ENCODE measurements around the gene BRD4. TPM values are rescaled to one million over a fixed set of nuclear protein-coding genes. Genes with fewer than 3 reads are reported as not detected.

The BRD4 gene
- total and polyA plus RNA-seq, 2 donors: 7.6 to 26.0 TPM

DNA sequence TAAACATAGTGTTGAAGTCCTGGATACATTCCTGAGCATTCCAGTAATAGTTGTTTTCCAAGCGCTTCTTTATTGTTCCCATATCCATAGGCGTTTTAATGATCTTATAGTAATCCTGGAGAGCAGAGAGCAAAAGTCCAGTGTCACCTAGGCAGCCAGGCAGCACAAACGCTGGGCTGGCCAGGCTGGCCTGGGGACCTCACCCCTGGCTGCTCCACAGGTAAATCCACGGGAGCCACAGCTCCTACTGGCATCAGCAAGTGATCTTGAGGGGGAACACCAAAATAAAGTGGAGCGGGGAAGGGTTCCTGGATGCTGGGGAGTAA, 63.4 kb downstream of the BRD4 start:
- 98% methylated on average over 5 of the region's 5 CpGs for WGBS
- no peak overlapping the region for H3K4me3 ChIP-seq (ENCODE audit: low read length in 2 of 2)
- DNase-seq (ENCODE audit: low read depth in 6 of 9, low spot score in 9 of 9): no peak
- no peak overlapping the region for H3K27ac ChIP-seq (ENCODE audit: low read depth in 1 of 2, low read length in 1 of 2)
- H3K9me3 ChIP-seq (ENCODE audit: control insufficient read depth in 2 of 2, insufficient read depth in 1 of 2, low read length in 1 of 2): no peaks in the 10 kb centered on the region
- no peaks in the 10 kb centered on the region for H3K27me3 ChIP-seq (ENCODE audit: control insufficient read depth in 2 of 2, insufficient read depth in 1 of 2, low read length in 1 of 2)
- no peaks in the 10 kb centered on the region for H3K4me1 ChIP-seq (ENCODE audit: control insufficient read depth in 2 of 2, insufficient read depth in 2 of 2, low read length in 2 of 2)
- peaks cover 92 to 94% of the 10 kb centered on the region in 2 donors for H3K36me3 ChIP-seq (ENCODE audit: control insufficient read depth in 2 of 2, insufficient read depth in 2 of 2, low read length in 1 of 2)

DNA sequence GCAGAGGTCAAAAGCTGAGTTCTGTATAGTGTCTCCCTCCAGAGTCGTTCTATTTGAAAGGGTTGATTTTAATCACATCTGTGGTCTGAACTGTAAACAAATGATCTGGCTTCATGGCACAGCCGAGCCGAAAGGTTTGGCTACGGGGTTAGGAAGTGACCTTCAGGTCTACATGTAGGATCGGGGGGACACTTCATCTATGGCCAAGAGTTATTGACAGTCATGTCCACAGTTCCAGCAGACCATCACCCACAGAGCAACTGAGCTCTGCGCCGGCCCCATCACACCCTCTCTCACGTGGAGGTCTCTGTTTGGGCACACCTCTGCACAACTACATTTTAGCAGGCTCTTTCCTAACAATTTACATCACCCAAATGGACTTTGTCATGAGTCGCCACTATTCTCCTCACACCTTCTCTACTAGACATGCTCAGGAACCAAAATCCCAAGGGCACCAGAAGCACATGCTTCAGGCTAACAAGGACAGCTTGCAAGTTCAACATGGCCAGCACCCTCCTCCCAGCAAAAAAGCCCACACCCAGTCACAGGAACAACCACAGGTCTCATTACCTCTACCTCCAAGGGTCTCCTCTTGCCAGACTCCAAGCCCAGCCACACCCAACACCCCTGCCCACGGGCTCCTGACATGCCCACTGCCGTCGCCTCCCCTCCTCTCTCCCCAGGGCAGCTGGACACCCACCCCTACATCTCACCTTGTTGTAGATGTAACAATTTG, 64.0 kb downstream of the BRD4 start:
- no peaks in the 10 kb centered on the region for H3K9me3 ChIP-seq (ENCODE audit: control insufficient read depth in 2 of 2, insufficient read depth in 1 of 2, low read length in 1 of 2)
- WGBS: 96% methylated on average over 12 of the region's 12 CpGs
- no peak overlapping the region for H3K27ac ChIP-seq (ENCODE audit: low read depth in 1 of 2, low read length in 1 of 2)
- peaks cover 96 to 97% of the 10 kb centered on the region in 2 donors for H3K36me3 ChIP-seq (ENCODE audit: control insufficient read depth in 2 of 2, insufficient read depth in 2 of 2, low read length in 1 of 2)
- H3K4me3 ChIP-seq (ENCODE audit: low read length in 2 of 2): no peak overlapping the region
- H3K4me1 ChIP-seq (ENCODE audit: control insufficient read depth in 2 of 2, insufficient read depth in 2 of 2, low read length in 2 of 2): no peaks in the 10 kb centered on the region
- no peaks in the 10 kb centered on the region for H3K27me3 ChIP-seq (ENCODE audit: control insufficient read depth in 2 of 2, insufficient read depth in 1 of 2, low read length in 1 of 2)
- no peak for DNase-seq (ENCODE audit: low read depth in 6 of 9, low spot score in 9 of 9)

- Histone ChIP-seq H3K9me3 (ENCODE audit: control insufficient read depth in 2 of 2, insufficient read depth in 1 of 2, low read length in 1 of 2) (no peaks in the 10 kb centered on the region), H3K27ac (ENCODE audit: low read depth in 1 of 2, low read length in 1 of 2) (no peak overlapping the region), H3K4me3 (ENCODE audit: low read length in 2 of 2) (no peak overlapping the region), H3K27me3 (ENCODE audit: control insufficient read depth in 2 of 2, insufficient read depth in 1 of 2, low read length in 1 of 2) (no peaks in the 10 kb centered on the region), H3K36me3 (ENCODE audit: control insufficient read depth in 2 of 2, insufficient read depth in 2 of 2, low read length in 1 of 2) (peaks cover 96% of the 10 kb centered on the region in 2 donors), H3K4me1 (ENCODE audit: control insufficient read depth in 2 of 2, insufficient read depth in 2 of 2, low read length in 2 of 2) (no peaks in the 10 kb centered on the region)
- DNase-seq (ENCODE audit: low read depth in 6 of 9, low spot score in 9 of 9): no peak
- WGBS: 96% methylated on average over 1 of the region's 1 CpG
Observed at GRCh38 chr19:15266683-15267082, 65.7 kb downstream of the BRD4 start.

DNA sequence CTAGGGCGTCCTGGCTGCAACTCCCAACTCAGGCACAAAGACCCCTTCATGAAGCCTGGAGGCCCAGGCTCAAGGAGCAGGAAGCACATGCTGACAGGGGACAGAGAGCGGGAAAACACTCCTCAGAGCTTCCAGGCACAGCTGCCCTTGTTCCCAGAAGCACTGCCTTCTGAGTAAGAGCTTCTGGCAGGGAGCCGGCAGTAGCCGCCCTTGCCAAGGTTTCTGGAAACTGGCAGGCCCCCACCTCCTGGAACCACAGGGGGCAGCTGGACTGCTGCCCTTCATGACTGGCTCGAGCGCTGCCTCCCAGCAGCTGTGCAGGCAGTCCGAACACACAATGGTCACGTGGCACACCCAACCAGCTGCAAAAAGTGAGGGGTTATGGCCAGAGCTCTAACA, 66.5 kb downstream of the BRD4 start:
- DNase-seq (ENCODE audit: low read depth in 6 of 9, low spot score in 9 of 9): no peak
- no peaks in the 10 kb centered on the region for H3K27me3 ChIP-seq (ENCODE audit: control insufficient read depth in 2 of 2, insufficient read depth in 1 of 2, low read length in 1 of 2)
- WGBS: 93% methylated on average over 8 of the region's 8 CpGs
- peaks cover 92 to 94% of the 10 kb centered on the region in 2 donors for H3K36me3 ChIP-seq (ENCODE audit: control insufficient read depth in 2 of 2, insufficient read depth in 2 of 2, low read length in 1 of 2)
- peak overlapping the region; percentile 26 to 68 for H3K27ac ChIP-seq (ENCODE audit: low read depth in 1 of 2, low read length in 1 of 2)
- no peak overlapping the region for H3K4me3 ChIP-seq (ENCODE audit: low read length in 2 of 2)
- H3K4me1 ChIP-seq (ENCODE audit: control insufficient read depth in 2 of 2, insufficient read depth in 2 of 2, low read length in 2 of 2): no peaks in the 10 kb centered on the region
- H3K9me3 ChIP-seq (ENCODE audit: control insufficient read depth in 2 of 2, insufficient read depth in 1 of 2, low read length in 1 of 2): no peaks in the 10 kb centered on the region

DNA sequence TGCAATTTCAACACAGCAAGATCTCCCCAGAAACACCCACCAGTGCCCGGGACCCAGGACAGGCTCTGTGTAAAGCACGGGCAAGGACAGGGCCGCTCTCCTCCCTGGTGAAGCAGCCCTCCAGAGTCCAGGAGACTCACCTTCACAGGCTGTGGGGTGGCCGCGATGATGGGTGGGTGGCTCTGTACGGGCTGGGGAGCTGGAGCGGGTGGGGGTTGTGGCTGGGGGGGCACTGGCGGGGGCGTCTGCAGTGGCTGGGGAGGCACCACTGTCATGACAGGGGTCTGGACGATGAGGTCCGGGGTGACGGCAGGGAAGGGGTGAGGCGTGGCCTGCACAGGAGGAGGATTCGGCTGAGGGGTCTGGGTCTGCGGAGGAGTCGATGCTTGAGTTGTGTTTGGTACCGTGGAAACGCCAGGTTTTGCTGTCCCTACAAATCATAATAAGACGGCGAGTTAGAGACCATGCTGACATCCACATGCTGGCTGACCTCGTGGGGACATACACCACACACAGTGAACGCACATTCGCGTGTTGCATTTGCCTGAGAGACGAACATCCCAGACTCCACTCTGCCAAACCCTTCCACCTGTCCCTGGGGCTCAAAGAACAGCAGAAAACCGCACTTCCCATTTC, 67.0 kb downstream of the BRD4 start:
- H3K4me3 ChIP-seq (ENCODE audit: low read length in 2 of 2): no peak overlapping the region

GRCh38 chr19:15264933-15265206, 67.5 kb downstream of the BRD4 start:
- no peaks in the 10 kb centered on the region for H3K27me3 ChIP-seq (ENCODE audit: control insufficient read depth in 2 of 2, insufficient read depth in 1 of 2, low read length in 1 of 2)
- no peak overlapping the region for H3K4me3 ChIP-seq (ENCODE audit: low read length in 2 of 2)
- no peaks in the 10 kb centered on the region for H3K9me3 ChIP-seq (ENCODE audit: control insufficient read depth in 2 of 2, insufficient read depth in 1 of 2, low read length in 1 of 2)
- H3K36me3 ChIP-seq (ENCODE audit: control insufficient read depth in 2 of 2, insufficient read depth in 2 of 2, low read length in 1 of 2): peaks cover 89 to 94% of the 10 kb centered on the region in 2 donors
- no peak for DNase-seq (ENCODE audit: low read depth in 6 of 9, low spot score in 9 of 9)
- WGBS: 95% methylated on average over 1 of the region's 1 CpG
- no peaks in the 10 kb centered on the region for H3K4me1 ChIP-seq (ENCODE audit: control insufficient read depth in 2 of 2, insufficient read depth in 2 of 2, low read length in 2 of 2)
- no peak overlapping the region for H3K27ac ChIP-seq (ENCODE audit: low read depth in 1 of 2, low read length in 1 of 2)

More for the DNA sequence above, 67.0 kb downstream of the BRD4 start:
- no peak for DNase-seq (ENCODE audit: low read depth in 6 of 9, low spot score in 9 of 9)
- no peaks in the 10 kb centered on the region for H3K4me1 ChIP-seq (ENCODE audit: control insufficient read depth in 2 of 2, insufficient read depth in 2 of 2, low read length in 2 of 2)
- H3K27ac ChIP-seq (ENCODE audit: low read depth in 1 of 2, low read length in 1 of 2): peak overlapping the region; percentile 26 to 68
- peaks cover 90 to 94% of the 10 kb centered on the region in 2 donors for H3K36me3 ChIP-seq (ENCODE audit: control insufficient read depth in 2 of 2, insufficient read depth in 2 of 2, low read length in 1 of 2)
- 96% methylated on average over 26 of the region's 26 CpGs for WGBS
- H3K9me3 ChIP-seq (ENCODE audit: control insufficient read depth in 2 of 2, insufficient read depth in 1 of 2, low read length in 1 of 2): no peaks in the 10 kb centered on the region
- no peaks in the 10 kb centered on the region for H3K27me3 ChIP-seq (ENCODE audit: control insufficient read depth in 2 of 2, insufficient read depth in 1 of 2, low read length in 1 of 2)

- WGBS: 89% methylated on average over 28 of the region's 28 CpGs
- Histone ChIP-seq H3K9me3 (ENCODE audit: control insufficient read depth in 2 of 2, insufficient read depth in 1 of 2, low read length in 1 of 2) (no peaks in the 10 kb centered on the region), H3K4me1 (ENCODE audit: control insufficient read depth in 2 of 2, insufficient read depth in 2 of 2, low read length in 2 of 2) (no peaks in the 10 kb centered on the region), H3K4me3 (ENCODE audit: low read length in 2 of 2) (no peak overlapping the region), H3K27ac (ENCODE audit: low read depth in 1 of 2, low read length in 1 of 2) (no peak overlapping the region), H3K27me3 (ENCODE audit: control insufficient read depth in 2 of 2, insufficient read depth in 1 of 2, low read length in 1 of 2) (no peaks in the 10 kb centered on the region), H3K36me3 (ENCODE audit: control insufficient read depth in 2 of 2, insufficient read depth in 2 of 2, low read length in 1 of 2) (peaks cover 92 to 94% of the 10 kb centered on the region in 2 donors)
- DNase-seq (ENCODE audit: low read depth in 6 of 9, low spot score in 9 of 9): peak in 8 of 9 donors; percentile 34 to 77 (median 52)
Observed at GRCh38 chr19:15264061-15264932, 68.0 kb downstream of the BRD4 start.

DNA sequence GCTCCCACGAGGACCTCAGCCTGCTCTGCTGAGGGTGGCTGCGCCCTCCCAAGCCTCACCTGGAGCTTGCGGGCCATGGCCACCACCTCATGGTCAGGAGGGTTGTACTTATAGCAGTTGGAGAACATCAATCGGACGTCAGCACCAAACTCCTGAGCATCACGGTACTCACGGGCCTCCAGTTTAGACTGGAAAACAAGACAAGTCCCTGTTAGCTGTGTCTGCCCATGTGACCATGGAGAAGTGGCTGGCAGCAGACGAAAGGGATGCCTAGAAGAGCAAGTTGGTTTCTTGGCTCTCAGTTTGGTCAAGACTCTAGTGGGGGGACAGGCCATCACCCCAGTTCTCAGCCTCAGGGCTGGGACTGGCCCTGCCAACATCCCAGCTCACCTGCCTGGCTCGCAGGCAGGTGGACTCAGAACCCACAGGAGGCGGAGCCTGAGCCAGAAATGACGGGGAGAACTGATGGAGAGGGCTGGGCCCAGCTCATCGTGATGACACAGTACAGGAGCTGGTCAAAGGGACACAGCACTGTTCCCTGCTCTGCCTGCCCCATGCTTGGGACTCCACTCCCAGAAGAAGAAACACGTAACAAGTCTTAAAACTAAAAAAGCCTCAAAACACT, 68.9 kb downstream of the BRD4 start:
- Histone ChIP-seq H3K27ac (ENCODE audit: low read depth in 1 of 2, low read length in 1 of 2) (no peak overlapping the region), H3K27me3 (ENCODE audit: control insufficient read depth in 2 of 2, insufficient read depth in 1 of 2, low read length in 1 of 2) (no peaks in the 10 kb centered on the region), H3K36me3 (ENCODE audit: control insufficient read depth in 2 of 2, insufficient read depth in 2 of 2, low read length in 1 of 2) (peaks cover 93 to 95% of the 10 kb centered on the region in 2 donors), H3K9me3 (ENCODE audit: control insufficient read depth in 2 of 2, insufficient read depth in 1 of 2, low read length in 1 of 2) (no peaks in the 10 kb centered on the region), H3K4me1 (ENCODE audit: control insufficient read depth in 2 of 2, insufficient read depth in 2 of 2, low read length in 2 of 2) (no peaks in the 10 kb centered on the region), H3K4me3 (ENCODE audit: low read length in 2 of 2) (no peak overlapping the region)
- WGBS: 97% methylated on average over 13 of the region's 13 CpGs
- DNase-seq (ENCODE audit: low read depth in 6 of 9, low spot score in 9 of 9): no peak

DNA sequence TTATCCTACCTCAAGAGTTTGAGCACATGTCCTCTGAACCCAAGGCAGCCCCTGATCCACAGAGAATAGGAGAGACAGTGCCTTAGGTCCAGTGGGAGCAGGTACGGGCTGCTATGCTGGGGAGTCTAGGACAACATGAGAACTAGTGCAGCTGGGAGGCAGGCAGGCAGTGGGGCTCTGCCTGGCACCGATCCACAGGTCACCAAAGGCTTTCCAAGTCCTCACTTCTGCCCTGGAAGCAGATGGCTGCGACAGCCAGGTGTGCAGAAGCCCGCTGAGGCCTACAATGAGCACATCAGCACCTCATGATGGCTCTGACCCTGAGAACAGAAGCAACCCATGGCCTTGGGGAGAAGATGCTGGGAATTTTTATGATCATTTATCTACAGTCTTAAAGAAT, 70.3 kb downstream of the BRD4 start:
- DNase-seq (ENCODE audit: low read depth in 6 of 9, low spot score in 9 of 9): no peak
- WGBS: 97% methylated on average over 4 of the region's 4 CpGs
- Histone ChIP-seq H3K27me3 (ENCODE audit: control insufficient read depth in 2 of 2, insufficient read depth in 1 of 2, low read length in 1 of 2) (no peaks in the 10 kb centered on the region), H3K4me1 (ENCODE audit: control insufficient read depth in 2 of 2, insufficient read depth in 2 of 2, low read length in 2 of 2) (no peaks in the 10 kb centered on the region), H3K9me3 (ENCODE audit: control insufficient read depth in 2 of 2, insufficient read depth in 1 of 2, low read length in 1 of 2) (no peaks in the 10 kb centered on the region), H3K27ac (ENCODE audit: low read depth in 1 of 2, low read length in 1 of 2) (no peak overlapping the region), H3K4me3 (ENCODE audit: low read length in 2 of 2) (no peak overlapping the region), H3K36me3 (ENCODE audit: control insufficient read depth in 2 of 2, insufficient read depth in 2 of 2, low read length in 1 of 2) (peaks cover 93 to 95% of the 10 kb centered on the region in 2 donors)
